GM18909 (cell line): Measurements from ENCODE around the gene PSME4.
A peak's percentile ranks its signal among the peaks of the same experiment; 100 is the strongest.

ENCODE experiments used
- ATAC-seq: cut with Tn5 transposase; IDR thresholded peaks from one replicate; pipeline ENCODE4 v1.9.1; 2021; ENCODE audit warnings: mild to moderate bottlenecking; ENCODE audit not compliant: unreplicated experiment, poor library complexity

PSME4 gene

GRCh38 chr2:53970724-53971602, at the start of gene PSME4:
Gene PSME4, minus strand, starts transcription at chr2:53970993. Its CDS starts 209 bp downstream, at chr2:53970784.
- peak; percentile 85 for ATAC-seq

GRCh38 chr2:54015798-54016699, 45.3 kb upstream of the PSME4 start:
- ATAC-seq = no peak

- no peak for ATAC-seq
These were observed 43.2 kb upstream of the PSME4 start for GRCh38 chr2:54013996-54014395.

- ATAC-seq = no peak
These were observed 41.8 kb upstream of the PSME4 start for GRCh38 chr2:54012538-54013141.

GRCh38 chr2:54009549-54009948, 38.8 kb upstream of the PSME4 start:
- no peak for ATAC-seq

- no peak for ATAC-seq
These were observed 37.6 kb upstream of the PSME4 start for GRCh38 chr2:54008439-54008838.

GRCh38 chr2:54000524-54000923, 29.7 kb upstream of the PSME4 start:
- no peak for ATAC-seq

- ATAC-seq = no peak
These were observed 29.3 kb upstream of the PSME4 start for GRCh38 chr2:54000122-54000521.

GRCh38 chr2:53998834-53999233, 28.0 kb upstream of the PSME4 start:
- ATAC-seq = no peak

- ATAC-seq = peak; percentile 69
These were observed 24.3 kb upstream of the PSME4 start for GRCh38 chr2:53994818-53995808.

- ATAC-seq = no peak
These were observed 21.2 kb upstream of the PSME4 start for GRCh38 chr2:53991948-53992347.

- ATAC-seq = no peak
These were observed 18.5 kb upstream of the PSME4 start for GRCh38 chr2:53989210-53989862.

- ATAC-seq = peak; percentile 50
These were observed 16.6 kb upstream of the PSME4 start for GRCh38 chr2:53987336-53987921.

- ATAC-seq = no peak
These were observed 14.9 kb upstream of the PSME4 start for GRCh38 chr2:53985646-53986045.

GRCh38 chr2:53969968-53970723, 647 bp downstream of the PSME4 start:
- ATAC-seq = peak; percentile 35

- peak; percentile 28 for ATAC-seq
These were observed 1.4 kb downstream of the PSME4 start for GRCh38 chr2:53969285-53969967.

GRCh38 chr2:53964987-53965687, 5.7 kb downstream of the PSME4 start:
- ATAC-seq = no peak
